Thoracic aorta (tissue), 2 donors: Measurements from ENCODE around the gene UTP4. TPM values are rescaled to one million over a fixed set of nuclear protein-coding genes. Genes with fewer than 3 reads are reported as not detected.

Experiments
- ATAC-seq: fragments of 150-250 bp; one replicate; pipeline ENCODE4 v1.8.0; 2017; ENCODE audit warnings: low read depth; ENCODE audit not compliant: insufficient number of reproducible peaks, low FRiP score
- DNase-seq: peaks from one replicate; pipeline ENCODE4 v3.0.0-alpha.2; 2020; ENCODE audit warnings: low spot score
- H3K27ac ChIP-seq, 2 donors: fragments of 200-600 bp; sonication (generic); 1 replicate in 1 of 2; 2 replicates in 1 of 2; pipeline ENCODE4 v1.5.1; 2016; ENCODE audit warnings: mild to moderate bottlenecking in 2 of 2, moderate library complexity in 2 of 2
- H3K27me3 ChIP-seq: fragments of 200-600 bp; sonication (generic); replicated peaks from 2 replicates; pipeline ENCODE4 v1.6.0; 2016; ENCODE audit warnings: mild to moderate bottlenecking; ENCODE audit not compliant: insufficient read depth
- H3K36me3 ChIP-seq: fragments of 200-600 bp; sonication (generic); one replicate; pipeline ENCODE4 v1.5.1; 2016
- H3K4me1 ChIP-seq, 2 donors: fragments of 200-600 bp; sonication (generic); 1 replicate in 1 of 2; 2 replicates in 1 of 2; pipeline versions ENCODE4 v1.5.1 to v1.6.0; 2016; ENCODE audit warnings: low read depth in 2 of 2, mild to moderate bottlenecking in 1 of 2; ENCODE audit not compliant: control insufficient read depth in 1 of 2
- H3K4me3 ChIP-seq: fragments of 200-600 bp; sonication (generic); 2 replicates; pipeline ENCODE4 v1.5.1; 2016; ENCODE audit warnings: mild to moderate bottlenecking
- H3K9me3 ChIP-seq: fragments of 200-600 bp; sonication (generic); 2 replicates; pipeline ENCODE4 v1.5.1; 2016
- CTCF ChIP-seq: fragments of 200-600 bp; sonication (generic); IDR thresholded peaks from one replicate; pipeline ENCODE4 v1.5.1; 2019; ENCODE audit warnings: antibody characterized with exemption
- total RNA-seq, 2 donors: library from RNA; depleted of rRNA; stranded (reverse); fragments of >200 nt; gene quantifications; one replicate each; pipeline versions ENCODE4 v1.1.0 to v1.2.3, GENCODE V29; 2016

Gene UTP4
- total RNA-seq, 2 donors from 2014 or later, result 44.5 to 59.7 TPM

GRCh38 chr16:69100071-69100691 lies 32.3 kb upstream of the UTP4 start:
- Histone ChIP-seq H3K4me3 (no peak overlapping the region), H3K9me3 (no peaks in the 10 kb centered on the region), H3K4me1 (peaks cover 1% of the 10 kb centered on the region in 2 donors), H3K36me3 (no peaks in the 10 kb centered on the region), H3K27me3 (no peaks in the 10 kb centered on the region), H3K27ac (no peak overlapping the region)
- no peak for TF ChIP-seq CTCF
- DNase-seq (no peak), ATAC-seq (no peak)

DNA sequence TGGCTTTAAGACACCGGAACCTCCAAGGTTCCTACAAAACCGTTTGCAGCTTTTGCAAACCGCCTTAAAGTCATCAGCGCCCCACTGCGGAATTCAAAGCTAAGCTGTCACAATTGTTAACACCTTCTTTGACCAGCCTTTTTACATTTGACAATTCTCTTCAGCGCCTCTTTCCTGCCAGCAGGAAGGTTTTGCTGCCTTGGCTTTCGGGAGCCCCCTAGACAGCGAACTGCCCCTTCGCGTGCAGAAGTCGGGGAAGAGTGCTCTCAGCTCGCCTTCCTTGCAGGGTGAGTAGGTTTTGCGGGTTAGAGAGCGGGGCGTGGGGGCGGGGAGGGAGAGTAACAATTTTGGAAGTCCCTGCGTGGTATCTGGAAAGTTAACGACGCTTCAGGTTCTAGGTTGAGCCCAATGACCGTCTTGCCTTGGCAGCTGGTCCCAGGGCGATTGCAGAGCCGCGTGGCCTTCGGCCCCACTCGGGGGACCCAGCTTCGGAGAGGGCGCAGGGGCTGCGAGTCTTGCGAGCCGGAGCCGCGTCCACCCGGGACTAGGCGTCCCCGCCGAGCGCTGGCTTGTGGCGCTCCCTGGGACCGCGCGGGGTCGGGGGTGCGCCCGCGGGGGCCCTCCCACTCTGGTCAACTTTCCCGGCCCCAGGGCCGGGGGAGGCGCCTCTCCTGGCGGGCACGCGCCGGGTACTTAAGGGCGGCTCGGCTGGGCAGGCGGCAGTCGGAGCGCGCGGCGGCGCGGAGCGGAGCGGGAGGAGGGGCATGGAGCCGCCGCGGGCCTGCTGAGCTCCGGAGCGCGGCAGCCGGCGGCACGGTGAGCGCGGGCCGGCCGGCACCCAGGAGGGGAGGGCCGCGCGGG lies 26.7 kb upstream of the UTP4 start, which contains the start of gene HAS3:
HAS3 (plus strand) TSS at position 153 of the 861 bp plus-strand sequence. CDS start 3,743 bp downstream, outside the sequence.
- no peak for TF ChIP-seq CTCF
- Histone ChIP-seq H3K4me3 (peak within 1 kb of the TSS; percentile 71), H3K27ac (no peak within 1 kb of the TSS), H3K9me3 (no peaks in the 10 kb centered on the region), H3K36me3 (peaks cover 14% of the 10 kb centered on the region), H3K27me3 (no peaks in the 10 kb centered on the region), H3K4me1 (peaks cover 22 to 29% of the 10 kb centered on the region in 2 donors)
- ATAC-seq (peak; percentile 33), DNase-seq (no peak)

DNA sequence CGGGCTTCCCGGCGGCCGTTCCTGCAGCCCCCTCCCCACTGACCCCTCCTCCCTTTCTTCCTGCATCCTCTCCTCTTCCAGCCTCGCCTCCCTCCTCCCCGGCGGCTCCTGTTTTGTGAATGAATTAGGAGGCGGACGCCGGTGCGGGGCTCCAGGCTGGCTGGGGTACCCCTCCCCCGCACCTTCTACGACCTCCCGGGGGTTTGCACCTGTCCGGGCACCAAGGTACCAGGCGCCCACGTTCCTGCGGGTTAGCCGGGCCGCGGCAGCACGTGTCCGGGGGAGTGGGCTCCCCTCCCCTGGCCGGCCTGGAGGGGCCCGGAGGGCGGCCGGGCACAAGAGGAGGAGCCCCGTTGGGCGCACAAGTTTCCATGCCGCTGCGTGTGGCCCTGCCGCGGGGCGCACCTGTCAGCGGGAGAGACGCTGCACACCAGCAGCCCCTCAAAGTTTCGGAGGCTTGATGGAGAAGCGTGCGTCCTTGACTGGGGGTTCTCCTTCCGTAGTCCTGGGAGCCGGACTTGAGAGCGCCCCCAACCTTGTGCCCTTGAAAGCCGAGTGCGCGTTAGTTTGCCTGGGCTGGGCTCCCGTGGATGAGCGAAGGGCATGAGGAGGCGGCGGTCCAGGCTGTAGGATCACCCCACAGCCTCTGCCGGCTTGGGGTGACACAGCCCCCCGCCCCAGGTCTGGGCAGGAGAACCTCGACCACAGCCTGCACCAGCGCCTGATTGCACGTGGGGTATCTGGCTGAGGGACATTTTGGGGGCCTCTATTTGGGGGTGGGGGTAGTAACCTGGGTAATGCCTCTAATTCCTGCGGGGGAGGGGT lies 25.7 kb upstream of the UTP4 start:
- DNase-seq (no peak), ATAC-seq (no peak)

DNA sequence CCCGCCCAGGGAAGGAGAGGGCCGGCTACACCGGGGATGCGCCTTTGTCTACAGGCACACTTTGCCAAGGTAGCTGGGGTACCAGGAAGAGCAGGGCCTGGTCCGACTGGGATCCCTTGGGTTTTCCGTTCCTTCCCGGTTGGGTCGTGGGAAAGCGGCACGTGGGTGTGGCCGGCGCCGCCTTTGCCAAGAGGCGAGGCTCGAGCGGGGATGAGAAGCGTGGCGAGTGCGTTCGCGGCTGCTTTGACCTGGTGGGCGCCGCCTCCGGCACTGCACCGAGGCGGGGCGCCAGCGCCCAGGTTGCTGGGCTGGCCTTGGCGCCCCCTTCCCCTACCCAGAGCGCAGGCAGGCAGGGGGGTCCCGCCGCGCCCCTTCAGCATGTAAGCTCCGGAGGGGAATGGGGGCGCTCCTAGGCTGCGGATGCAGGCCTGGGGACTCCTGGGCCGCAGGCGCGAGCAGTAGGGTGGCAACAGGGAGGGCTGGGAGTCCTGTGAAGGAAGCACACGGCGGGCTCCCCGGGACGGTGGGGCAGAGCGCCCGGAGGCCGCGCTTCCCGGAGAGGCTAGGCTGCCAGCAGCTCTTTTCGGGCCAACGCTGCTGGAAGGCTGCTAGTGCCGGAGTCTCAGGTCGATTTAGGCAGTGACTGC lies 25.0 kb upstream of the UTP4 start:
- DNase-seq (no peak), ATAC-seq (no peak)
- no peak for TF ChIP-seq CTCF
- peaks cover 14% of the 10 kb centered on the region for H3K36me3 ChIP-seq
- no peak overlapping the region for H3K27ac ChIP-seq
- no peaks in the 10 kb centered on the region for H3K27me3 ChIP-seq
- peak overlapping the region; percentile 71 for H3K4me3 ChIP-seq
- no peaks in the 10 kb centered on the region for H3K9me3 ChIP-seq
- H3K4me1 ChIP-seq, result peaks cover 22 to 29% of the 10 kb centered on the region in 2 donors

More for the DNA sequence above, 25.7 kb upstream of the UTP4 start:
- H3K27ac ChIP-seq, result no peak overlapping the region
- H3K36me3 ChIP-seq, result peaks cover 14% of the 10 kb centered on the region
- no peaks in the 10 kb centered on the region for H3K9me3 ChIP-seq
- no peaks in the 10 kb centered on the region for H3K27me3 ChIP-seq
- H3K4me1 ChIP-seq, result peaks cover 22 to 29% of the 10 kb centered on the region in 2 donors
- peak overlapping the region; percentile 71 for H3K4me3 ChIP-seq
- no peak for TF ChIP-seq CTCF
